PC-3 (cell line): ENCODE results near the gene NEDD4. TPM values are rescaled to one million over a fixed set of nuclear protein-coding genes. Genes with fewer than 3 reads are reported as not detected.

Experiments
- ATAC-seq: fragments of 200-7000 bp; cut with Tn5 transposase; 2 replicates; pipeline ENCODE4 v1.9.1; 2020; ENCODE audit warnings: mild to moderate bottlenecking, moderate library complexity
- BruUV-seq: library from RNA; stranded (reverse); fragments of 400-500 nt; replicated peaks from 2 replicates; lab custom pipeline; 2021; lab: Mats Ljungman, UMichigan
- CTCF ChIA-PET: fragments of 300-600 bp; sonication (Branson Sonifier 250); formaldehyde crosslinking; loops from one replicate; lab custom pipeline; 2022; ENCODE audit warnings: antibody characterized with exemption; lab: Charles Lee
- POLR2A ChIA-PET: fragments of 300-600 bp; sonication (Branson Sonifier 250); formaldehyde crosslinking; loops from one replicate; lab custom pipeline; 2022; ENCODE audit warnings: antibody characterized with exemption; ENCODE audit not compliant: unreplicated experiment; lab: Charles Lee
- DNase-seq: peaks from one replicate; pipeline ENCODE4 v3.0.0-alpha.2; 2015
- H2AFZ ChIP-seq: fragments of 300-600 bp; sonication (generic); 2 replicates; pipeline ENCODE4 v1.6.0; 2016; ENCODE audit warnings: antibody characterized with exemption, low read length
- H3F3A ChIP-seq: fragments of 300-600 bp; sonication (generic); one replicate; pipeline ENCODE4 v1.6.0; 2017; ENCODE audit warnings: antibody characterized with exemption, low read length, control low read depth, mild to moderate bottlenecking; ENCODE audit not compliant: unreplicated experiment
- H3K27ac ChIP-seq: fragments of 300-600 bp; sonication (generic); 2 replicates; pipeline ENCODE4 v1.5.1; 2016; ENCODE audit warnings: mild to moderate bottlenecking, low read length
- H3K27me3 ChIP-seq: fragments of 300-600 bp; sonication (generic); 2 replicates; pipeline ENCODE4 v1.6.1; 2016; ENCODE audit warnings: low read length, mixed read lengths
- H3K36me3 ChIP-seq: fragments of 300-600 bp; sonication (generic); 2 replicates; pipeline ENCODE4 v1.6.1; 2016; ENCODE audit warnings: low read depth, mixed run types, low read length, mixed read lengths
- H3K4me1 ChIP-seq: fragments of 300-600 bp; sonication (generic); 2 replicates; pipeline ENCODE4 v1.5.1; 2016; ENCODE audit warnings: low read length; ENCODE audit not compliant: insufficient read depth
- H3K4me2 ChIP-seq: fragments of 300-600 bp; sonication (generic); 2 replicates; pipeline ENCODE4 v1.6.0; 2016; ENCODE audit warnings: low read length
- H3K4me3 ChIP-seq: fragments of 300-600 bp; sonication (generic); 2 replicates; pipeline ENCODE4 v1.5.1; 2016; ENCODE audit warnings: mild to moderate bottlenecking, low read length, mixed read lengths
- H3K79me2 ChIP-seq: fragments of 300-600 bp; sonication (generic); 2 replicates; pipeline ENCODE4 v1.6.1; 2017; ENCODE audit warnings: low read length, mixed read lengths
- H3K9ac ChIP-seq: fragments of 300-600 bp; sonication (generic); 2 replicates; pipeline ENCODE4 v1.6.0; 2016; ENCODE audit warnings: mild to moderate bottlenecking, low read length
- H3K9me2 ChIP-seq: fragments of 300-600 bp; sonication (generic); replicated peaks from 2 replicates; pipeline ENCODE4 v1.6.1; 2016; ENCODE audit warnings: mixed run types, low read length, mixed read lengths
- H3K9me3 ChIP-seq: fragments of 300-600 bp; sonication (generic); 2 replicates; pipeline ENCODE4 v1.6.1; 2016; ENCODE audit warnings: low read length, mixed read lengths
- H4K20me1 ChIP-seq: fragments of 300-600 bp; sonication (generic); 2 replicates; pipeline ENCODE4 v1.6.1; 2016; ENCODE audit warnings: low read length, mixed read lengths
- CTCF ChIP-seq: fragments of 300-600 bp; sonication (generic); conservative IDR thresholded peaks from 2 replicates; pipeline ENCODE4 v1.5.1; 2017; ENCODE audit warnings: antibody characterized with exemption, low read depth, mild to moderate bottlenecking, low read length
- EZH2 ChIP-seq: fragments of 300-600 bp; sonication (generic); IDR thresholded peaks from one replicate; pipeline ENCODE4 v1.6.1; 2017; ENCODE audit warnings: antibody characterized with exemption, mild to moderate bottlenecking, low read length; ENCODE audit not compliant: unreplicated experiment
- EZH2phosphoT487 ChIP-seq: fragments of 300-600 bp; sonication (generic); IDR thresholded peaks from 2 replicates; pipeline ENCODE4 v1.6.1; 2018; ENCODE audit warnings: mild to moderate bottlenecking, antibody characterized with exemption, low read length, borderline replicate concordance
- intact Hi-C: fragments of 100-400 bp; cut with micrococcal nuclease; formaldehyde crosslinking; loops from 2 replicates; pipeline ENCODE4 v1.9.0; 2023
- total RNA-seq: library from RNA; depleted of rRNA; stranded (reverse); fragments of >200 nt; gene quantifications from 2 replicates; pipeline ENCODE4 v1.2.3, GENCODE V29; 2014

Gene NEDD4
- total RNA-seq, 1 experiment from 2014 or later: 9.6 TPM

- Histone ChIP-seq H2AFZ (no peak overlapping the region), H3K9ac (no peak overlapping the region), H3K9me2 (no peaks in the 10 kb centered on the region), H3F3A (no peaks in the 10 kb centered on the region), H4K20me1 (no peaks in the 10 kb centered on the region), H3K4me3 (no peak overlapping the region), H3K4me1 (peaks cover 20% of the 10 kb centered on the region), H3K9me3 (no peaks in the 10 kb centered on the region), H3K4me2 (no peak overlapping the region), H3K79me2 (no peaks in the 10 kb centered on the region), H3K36me3 (no peaks in the 10 kb centered on the region), H3K27ac (no peak overlapping the region), H3K27me3 (no peaks in the 10 kb centered on the region)
- POLR2A ChIA-PET: no interaction called here
- ATAC-seq (no peak), DNase-seq (no peak)
- BruUV-seq: no TSS peak
- CTCF ChIA-PET: interaction anchor here (0.6 kb wide), 1 partner anchor 176 kb away, joined by 5 read pairs; no protein-coding TSS in a partner anchor
- intact Hi-C loops: no loop called here
- TF ChIP-seq CTCF: no peak
- TF ChIP-seq EZH2: no peak
- no peak for TF ChIP-seq EZH2phosphoT487
Observed at GRCh38 chr15:55921744-55922143, 71.7 kb downstream of the NEDD4 start.

GRCh38 chr15:55917881-55918296 lies 75.5 kb downstream of the NEDD4 start:
- H3K79me2 ChIP-seq: no peaks in the 10 kb centered on the region
- peak; percentile 98 for ATAC-seq
- H3K4me3 ChIP-seq: no peak overlapping the region; the same call in 1 of the 2 replicates
- H3K9me2 ChIP-seq: no peaks in the 10 kb centered on the region
- POLR2A ChIA-PET: interaction anchor here (0.6 to 0.7 kb wide), 2 partner anchors 144 to 344 kb away, joined by 3 to 4 read pairs; no protein-coding TSS in a partner anchor
- BruUV-seq: no TSS peak
- no peaks in the 10 kb centered on the region for H3F3A ChIP-seq
- intact Hi-C loops: loop anchor here (1.0 to 5.0 kb wide), 7 partner anchors 11 to 329 kb away; partner anchors contain the start of gene NEDD4
- no peak overlapping the region for H2AFZ ChIP-seq
- peak; percentile 71 for TF ChIP-seq CTCF
- TF ChIP-seq EZH2: no peak
- TF ChIP-seq EZH2phosphoT487: no peak
- peak overlapping the region; percentile 70 for H3K27ac ChIP-seq
- H3K27me3 ChIP-seq: no peaks in the 10 kb centered on the region
- peaks cover 36% of the 10 kb centered on the region for H3K4me1 ChIP-seq
- peak; percentile 89 for DNase-seq
- CTCF ChIA-PET: interaction anchor here (0.6 to 1.7 kb wide), 7 partner anchors 9 to 269 kb away, joined by 3 to 13 read pairs (median 5); no protein-coding TSS in a partner anchor
- no peaks in the 10 kb centered on the region for H3K9me3 ChIP-seq
- H3K9ac ChIP-seq: peak overlapping the region; percentile 26; the same call in 1 of the 2 replicates
- no peaks in the 10 kb centered on the region for H4K20me1 ChIP-seq
- H3K4me2 ChIP-seq: peak overlapping the region; percentile 71
- no peaks in the 10 kb centered on the region for H3K36me3 ChIP-seq
